Cortex of kidney (tissue), 1 donor: ENCODE data around the gene OPTN.
"Not testable (repeated sequence)": the region's sequence is repeated elsewhere in the genome, so short reads cannot be mapped to it uniquely, and the experiment has no call there.

Source experiments
- DNase-seq: peaks from one replicate; lab custom pipeline; 2025; lab: John Stamatoyannopoulos, UW

OPTN gene

GRCh38 chr10:13099666-13100348 lies at the start of gene OPTN:
TSS of gene OPTN (plus strand) at chr10:13100163. CDS start at chr10:13109123, 8,960 bp downstream.
- no peak for DNase-seq

DNA sequence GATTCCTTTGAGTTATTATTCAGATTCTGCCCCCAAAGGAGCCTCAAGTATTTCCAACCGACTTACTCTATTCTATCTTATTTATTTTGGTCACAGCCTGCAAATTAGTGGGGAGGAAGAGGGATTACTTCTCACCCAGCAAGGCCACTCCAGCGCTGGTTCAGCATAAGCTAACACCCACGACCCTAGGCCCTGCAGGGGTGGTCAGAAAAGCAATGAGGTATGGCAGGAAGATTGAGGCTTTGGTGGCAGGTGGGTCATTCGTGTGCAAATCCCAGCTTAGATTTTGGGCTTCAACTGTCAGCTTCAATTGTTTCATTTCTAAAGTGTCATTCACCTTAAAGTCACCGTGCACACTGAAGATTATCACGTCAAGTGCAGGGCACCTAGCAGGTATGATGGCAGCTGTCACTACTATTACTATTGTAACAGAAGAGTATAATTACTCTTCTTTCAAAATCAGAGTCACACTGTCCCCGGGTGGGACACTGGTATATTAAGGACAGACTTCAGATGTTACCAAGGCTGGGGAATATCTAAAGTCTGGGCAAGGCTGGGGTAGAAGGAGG lies 48.8 kb upstream of the OPTN start:
- DNase-seq: no peak

DNA sequence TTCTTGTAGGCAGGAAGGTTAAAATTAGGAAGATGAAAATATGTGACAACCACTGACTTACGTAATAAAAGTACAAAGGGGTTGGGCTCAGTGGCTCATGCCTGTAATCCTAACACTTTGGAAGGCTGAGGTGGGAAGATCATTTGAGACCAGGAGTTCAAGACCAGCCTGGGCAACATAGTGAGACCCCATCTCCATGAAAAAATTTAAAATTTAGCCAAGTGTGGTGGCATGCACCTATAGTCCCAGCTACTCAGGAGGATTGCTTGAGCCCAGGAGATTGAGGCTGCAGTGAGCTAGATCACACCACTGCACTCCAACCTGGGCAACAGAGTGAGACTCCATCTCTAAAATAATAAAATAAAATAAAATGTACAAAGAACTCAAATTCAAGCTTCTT lies 46.8 kb upstream of the OPTN start:
- DNase-seq: not testable (repeated sequence)

- DNase-seq: no peak
Measured at GRCh38 chr10:13053794-13054462, 46.0 kb upstream of the OPTN start.

DNA sequence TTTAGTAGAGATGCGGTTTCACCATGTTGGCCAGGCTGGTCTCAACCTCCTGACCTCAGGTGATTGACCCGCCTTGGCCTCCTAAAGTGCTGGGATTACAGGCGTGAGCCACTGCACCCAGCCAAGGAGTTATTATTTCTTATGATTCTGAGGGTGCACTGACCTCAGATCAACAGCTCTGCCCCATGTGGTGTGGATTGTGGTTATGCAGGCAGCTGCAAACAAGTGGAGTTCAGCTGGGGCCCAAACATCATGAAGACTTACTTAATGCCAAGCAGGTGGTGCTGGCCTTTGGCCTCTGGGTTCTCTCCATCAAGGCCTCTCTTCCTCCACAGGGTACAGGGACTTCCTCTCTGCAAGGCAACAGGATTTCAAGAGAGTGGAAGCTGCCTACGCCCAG lies 45.1 kb upstream of the OPTN start:
- DNase-seq: no peak

DNA sequence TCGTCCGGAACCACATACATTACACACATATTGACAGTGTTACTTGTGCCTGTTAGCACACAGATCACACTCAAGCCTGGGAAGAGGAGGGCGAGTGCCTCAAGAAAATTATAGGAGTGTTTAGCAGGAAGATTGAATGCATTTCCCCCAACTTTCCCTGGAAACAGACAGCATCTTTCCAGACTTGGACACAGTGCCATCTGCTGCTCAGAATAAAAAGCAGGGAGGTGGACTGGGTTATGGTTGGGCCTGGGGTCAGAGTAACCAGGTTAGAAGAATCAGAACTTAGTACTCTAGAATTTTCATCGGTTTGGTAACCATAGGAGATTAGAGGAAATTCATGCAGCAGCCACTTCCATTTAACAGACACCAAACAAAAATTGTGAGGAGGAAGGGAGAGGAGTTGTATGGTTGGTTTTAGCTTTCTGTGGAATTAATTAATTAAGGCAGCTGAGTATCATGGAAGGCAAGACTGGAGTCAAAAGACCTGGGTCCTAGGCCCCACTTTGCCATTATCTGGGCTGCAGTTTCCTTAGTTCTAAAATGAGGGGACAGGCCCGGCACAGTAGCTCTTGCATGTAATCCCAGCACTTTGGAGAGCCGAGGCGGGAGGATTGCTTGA lies 43.4 kb upstream of the OPTN start:
- DNase-seq: no peak

- DNase-seq: no peak
Measured at GRCh38 chr10:13062803-13063202, 37.2 kb upstream of the OPTN start.

GRCh38 chr10:13066527-13066926 lies 33.4 kb upstream of the OPTN start:
- no peak for DNase-seq

DNA sequence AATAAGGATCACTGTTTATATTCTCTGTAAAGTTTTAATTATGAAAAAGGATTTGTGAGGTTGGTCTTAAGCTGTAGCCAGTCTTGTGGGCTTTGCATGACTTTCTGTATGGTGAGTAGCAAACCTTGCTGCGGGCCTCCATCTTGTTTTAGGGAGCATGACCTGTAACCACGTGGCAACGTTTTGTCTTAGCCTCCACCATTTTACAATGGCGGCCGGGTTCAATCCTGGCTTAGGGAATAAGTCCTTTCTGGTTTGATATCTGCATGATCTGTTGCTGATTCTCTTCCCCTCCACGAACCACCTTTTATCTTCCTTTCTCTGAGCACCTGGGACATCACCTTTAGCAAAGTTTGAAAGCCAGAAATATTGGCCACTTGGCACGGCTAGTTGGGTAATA lies 32.5 kb upstream of the OPTN start:
- DNase-seq: no peak

- DNase-seq: no peak
Measured at GRCh38 chr10:13068071-13068470, 31.9 kb upstream of the OPTN start.

DNA sequence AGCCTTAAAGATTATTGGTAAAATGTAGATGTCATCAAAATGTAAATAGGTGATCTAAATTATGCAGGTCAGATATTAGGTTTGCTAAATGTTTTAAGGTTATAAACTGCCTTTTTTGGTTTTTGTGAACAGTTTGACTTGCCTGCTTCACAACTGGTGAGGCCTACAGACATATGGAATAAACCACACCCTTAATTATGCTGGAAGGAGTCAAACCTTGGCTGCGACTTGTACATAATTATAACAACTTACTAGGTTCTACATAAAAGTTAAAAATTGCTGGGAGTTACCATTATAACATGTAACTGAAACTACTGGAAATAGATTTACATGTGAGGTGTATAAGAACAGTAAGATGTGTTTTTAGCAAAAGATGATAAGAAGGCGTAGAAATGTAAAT lies 31.5 kb upstream of the OPTN start:
- DNase-seq: no peak

DNA sequence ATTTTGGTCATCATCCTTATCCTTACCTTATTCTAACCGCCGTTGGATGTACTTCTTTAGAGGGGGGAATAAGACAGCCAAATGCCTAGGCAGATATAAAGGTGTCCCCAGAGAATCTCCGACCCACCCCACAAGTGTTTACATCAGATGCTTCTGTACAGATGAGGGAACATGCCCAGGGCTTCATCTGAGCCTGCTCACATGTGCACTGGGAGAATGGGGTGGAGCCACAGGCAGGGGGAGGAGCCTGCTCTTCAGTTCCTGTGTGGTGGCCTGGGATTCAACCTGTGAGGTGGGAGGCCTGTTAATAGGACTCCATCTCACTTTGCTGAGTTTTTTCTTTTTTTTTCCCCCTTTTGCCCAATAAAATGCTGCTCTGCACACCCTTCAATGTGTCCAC lies 27.6 kb upstream of the OPTN start:
- no peak for DNase-seq

GRCh38 chr10:13074563-13075451 lies 25.2 kb upstream of the OPTN start:
- no peak for DNase-seq

- DNase-seq: no peak
Measured at GRCh38 chr10:13078912-13079775, 20.8 kb upstream of the OPTN start.

GRCh38 chr10:13079776-13080050 lies 20.2 kb upstream of the OPTN start:
- DNase-seq: no peak

DNA sequence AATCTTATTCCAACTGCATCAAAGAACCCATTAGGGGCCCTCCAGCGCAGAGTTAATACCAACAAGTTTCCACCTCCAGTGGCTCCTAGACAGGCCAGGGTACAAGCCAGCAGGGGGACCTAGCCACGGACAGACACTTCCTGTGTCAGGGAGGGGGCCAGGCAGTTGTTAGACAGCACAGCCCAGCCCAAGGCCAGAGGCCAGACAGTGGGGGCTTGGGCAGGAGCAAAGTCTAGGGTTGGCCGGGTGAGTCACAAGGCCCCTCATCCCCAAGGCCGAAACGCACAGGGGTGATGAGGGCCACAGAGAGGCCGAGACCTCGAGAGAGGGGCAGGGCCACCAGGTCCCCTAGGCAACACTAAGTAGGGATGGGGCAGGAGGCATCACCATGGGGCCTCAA lies 19.3 kb upstream of the OPTN start:
- no peak for DNase-seq

DNA sequence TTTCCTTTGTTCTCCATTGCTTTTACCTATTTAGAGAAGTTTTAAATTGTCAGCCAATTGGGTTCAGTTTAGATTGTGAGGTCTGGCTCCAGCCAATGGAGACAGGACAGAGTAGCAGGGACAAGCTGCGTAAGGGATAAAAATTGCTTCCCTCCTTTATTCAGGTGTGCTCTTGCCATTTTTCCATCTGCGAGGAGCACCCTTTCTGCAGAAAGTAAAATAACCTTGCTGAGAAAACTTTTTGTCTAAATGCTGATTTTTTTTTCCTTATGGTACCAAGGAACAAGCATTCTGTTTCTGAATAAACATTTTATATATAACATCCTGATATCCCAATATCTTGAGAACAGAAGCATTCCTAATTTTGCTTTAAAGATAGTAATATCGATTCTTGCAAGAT lies 16.3 kb upstream of the OPTN start:
- not testable (repeated sequence) for DNase-seq

DNA sequence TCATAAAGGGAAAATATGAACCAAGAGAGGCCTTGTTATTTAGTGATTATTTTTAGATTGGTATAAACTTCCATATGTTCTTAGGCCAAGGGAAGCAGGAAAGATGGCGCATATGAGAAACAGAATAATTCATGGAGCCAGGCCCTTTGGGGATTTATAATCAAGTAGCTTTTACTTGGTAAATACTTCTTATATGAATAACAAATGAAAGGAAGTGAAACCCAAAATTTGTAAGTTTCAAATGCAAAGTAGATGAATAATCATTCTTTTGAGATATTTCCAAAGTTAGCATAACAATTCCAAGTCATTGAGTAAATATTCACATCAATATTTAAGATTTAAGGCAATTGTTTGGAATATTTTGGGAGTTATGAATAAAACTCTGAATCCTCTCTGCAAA lies 13.9 kb upstream of the OPTN start:
- no peak for DNase-seq

- no peak for DNase-seq
Measured at GRCh38 chr10:13087601-13087985, 12.4 kb upstream of the OPTN start.

GRCh38 chr10:13087986-13088618 lies 11.9 kb upstream of the OPTN start:
- no peak for DNase-seq

- DNase-seq: no peak
Measured at GRCh38 chr10:13089345-13089744, 10.6 kb upstream of the OPTN start.
